ENCODE results near the gene C19orf47. TPM values are rescaled to one million over a fixed set of nuclear protein-coding genes. Genes with fewer than 3 reads are reported as not detected.

C19orf47 gene
- total RNA-seq, 1 donor from 2014 or later = 21.8 TPM

DNA sequence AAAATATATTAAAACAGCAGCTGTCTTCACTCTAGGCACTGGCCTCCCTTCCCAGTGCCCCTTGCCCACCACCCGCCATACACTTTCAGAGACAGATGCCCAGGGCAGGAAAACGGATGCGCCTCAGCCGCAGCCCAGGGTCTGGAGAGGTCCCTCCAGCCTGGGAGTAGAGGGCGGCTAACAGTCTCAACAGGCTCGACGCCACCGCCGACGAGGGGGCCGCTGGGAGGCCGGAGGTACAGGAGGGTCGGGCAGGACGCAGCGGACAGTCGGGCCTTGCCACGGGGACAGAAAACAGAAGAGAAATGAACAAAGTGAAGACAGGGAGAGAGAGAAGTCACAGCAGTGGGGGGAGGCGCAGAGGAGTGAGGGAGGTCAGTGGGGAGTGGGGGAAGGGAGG, 27.1 kb downstream of the C19orf47 start:
- intact Hi-C loops (cut with micrococcal nuclease) = no loop called here

- intact Hi-C loops (cut with micrococcal nuclease) = no loop called here
Observed at GRCh38 chr19:40320558-40320935, 27.6 kb downstream of the C19orf47 start.

- intact Hi-C loops (cut with micrococcal nuclease) = no loop called here
Observed at GRCh38 chr19:40317338-40317737, 30.9 kb downstream of the C19orf47 start.

- intact Hi-C loops (cut with micrococcal nuclease) = no loop called here
Observed at GRCh38 chr19:40315812-40316470, 32.3 kb downstream of the C19orf47 start.

GRCh38 chr19:40314656-40315055, 33.5 kb downstream of the C19orf47 start:
- intact Hi-C loops (cut with micrococcal nuclease) = no loop called here

DNA sequence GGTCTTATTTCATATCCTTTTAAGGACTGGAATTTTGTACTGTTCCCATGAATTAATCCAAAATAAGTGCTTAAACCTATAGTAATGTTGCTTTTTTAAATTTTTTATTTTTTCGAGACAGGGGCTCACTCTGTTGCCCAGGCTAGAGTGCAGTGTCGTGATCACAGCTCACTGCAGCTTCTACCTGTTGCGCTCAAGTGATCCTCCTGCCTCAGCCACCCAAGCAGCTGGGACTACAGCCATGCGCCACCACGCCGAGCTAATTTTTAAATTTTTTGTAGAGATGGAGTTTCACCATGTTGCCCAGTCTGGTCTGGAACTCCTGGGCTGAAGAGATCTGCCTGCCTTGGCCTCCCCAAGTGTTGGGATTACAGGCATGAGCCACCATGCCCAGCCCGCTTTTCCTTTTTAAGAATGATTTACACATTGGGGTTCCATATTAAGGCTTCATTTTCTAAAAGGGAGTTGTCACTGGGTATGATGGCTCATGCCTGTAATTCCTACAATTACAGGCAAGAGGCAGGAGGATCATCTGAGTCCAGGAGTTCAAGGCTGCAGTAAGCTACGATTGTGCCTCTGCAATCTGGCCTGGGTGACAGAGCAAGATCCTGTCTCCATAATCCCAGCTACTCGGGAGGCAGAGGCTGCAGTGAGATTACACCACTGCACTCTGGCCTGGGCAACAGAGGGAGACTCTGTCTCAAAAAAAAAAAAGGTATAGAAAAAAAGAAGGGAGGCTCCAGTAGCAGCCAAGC, 34.8 kb downstream of the C19orf47 start:
- intact Hi-C loops (cut with micrococcal nuclease) = no loop called here

- intact Hi-C loops (cut with micrococcal nuclease) = no loop called here
Observed at GRCh38 chr19:40312533-40312932, 35.7 kb downstream of the C19orf47 start.

DNA sequence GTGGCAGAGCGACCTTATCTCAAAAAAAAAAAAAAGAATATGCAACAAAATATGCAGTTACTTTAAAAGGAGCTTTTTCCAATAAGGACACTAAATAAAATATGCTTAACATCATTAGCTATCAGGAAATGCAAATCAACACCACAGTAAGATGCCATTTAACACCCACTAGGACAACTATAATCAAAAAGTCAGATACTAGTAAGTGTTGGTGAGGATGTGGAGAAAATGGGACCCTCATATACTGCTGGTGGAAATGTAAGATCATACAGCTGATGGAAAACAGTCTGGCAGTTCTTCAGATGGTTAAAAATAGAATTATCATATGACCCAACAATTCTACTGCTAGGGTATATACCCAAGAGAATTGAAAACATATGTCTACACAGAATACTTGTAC, 38.5 kb downstream of the C19orf47 start:
- intact Hi-C loops (cut with micrococcal nuclease) = no loop called here

- intact Hi-C loops (cut with micrococcal nuclease) = loop anchor here (1.0 kb wide), 8 partner anchors 99 to 329 kb away; no protein-coding TSS in a partner anchor
Observed at GRCh38 chr19:40305403-40305802, 42.8 kb downstream of the C19orf47 start.

DNA sequence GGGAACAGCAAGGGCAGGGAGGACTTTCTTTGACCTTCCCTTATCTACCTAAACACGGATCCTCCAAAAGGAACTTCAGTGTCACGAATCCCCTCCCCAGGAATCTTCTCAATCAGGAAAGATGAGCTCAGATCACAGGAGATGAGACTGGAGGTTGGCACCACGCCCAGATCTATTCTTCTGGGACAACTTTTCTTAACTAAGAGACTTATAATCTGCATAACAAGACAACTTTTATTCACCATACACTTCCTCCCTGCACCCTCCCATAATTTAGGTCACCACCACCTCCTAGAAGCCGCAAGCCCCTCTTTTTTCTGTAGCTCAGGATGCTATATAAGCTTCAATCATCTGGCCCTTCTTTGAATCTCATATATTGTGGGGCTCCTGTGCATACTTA, 43.9 kb downstream of the C19orf47 start:
- intact Hi-C loops (cut with micrococcal nuclease) = no loop called here

GRCh38 chr19:40303765-40304164, 44.4 kb downstream of the C19orf47 start:
- intact Hi-C loops (cut with micrococcal nuclease) = no loop called here

- intact Hi-C loops (cut with micrococcal nuclease) = no loop called here
Observed at GRCh38 chr19:40302224-40303011, 45.8 kb downstream of the C19orf47 start.

- intact Hi-C loops (cut with micrococcal nuclease) = no loop called here
Observed at GRCh38 chr19:40300668-40301067, 47.5 kb downstream of the C19orf47 start.

- intact Hi-C loops (cut with micrococcal nuclease) = no loop called here
Observed at GRCh38 chr19:40298026-40298425, 50.2 kb downstream of the C19orf47 start.

DNA sequence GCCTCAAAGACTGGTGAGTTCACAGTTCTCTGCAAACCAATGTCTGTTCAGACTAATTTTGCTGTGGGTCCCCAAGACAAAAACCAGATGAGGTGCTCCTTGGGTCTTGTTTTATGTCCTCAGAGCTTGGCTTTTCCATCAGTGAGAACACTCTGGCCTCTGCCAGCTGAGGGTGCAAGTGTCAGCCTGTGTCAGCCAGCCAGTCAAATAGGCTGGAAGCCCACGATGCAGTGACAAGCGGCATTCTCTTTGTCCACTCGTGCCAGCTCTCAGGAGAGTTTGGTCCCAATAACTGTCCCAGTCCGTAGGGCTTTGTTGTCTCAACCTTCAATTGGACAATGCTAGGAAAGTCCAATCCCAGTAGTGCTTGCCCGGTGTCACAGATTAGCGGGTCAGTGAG, 53.6 kb downstream of the C19orf47 start:
- intact Hi-C loops (cut with micrococcal nuclease) = no loop called here

- intact Hi-C loops (cut with micrococcal nuclease) = loop anchor here (5.0 to 10.0 kb wide), 2 partner anchors 145 to 942 kb away; partner anchors contain the start of gene SAMD4B
Observed at GRCh38 chr19:40286971-40287421, 61.2 kb downstream of the C19orf47 start.

DNA sequence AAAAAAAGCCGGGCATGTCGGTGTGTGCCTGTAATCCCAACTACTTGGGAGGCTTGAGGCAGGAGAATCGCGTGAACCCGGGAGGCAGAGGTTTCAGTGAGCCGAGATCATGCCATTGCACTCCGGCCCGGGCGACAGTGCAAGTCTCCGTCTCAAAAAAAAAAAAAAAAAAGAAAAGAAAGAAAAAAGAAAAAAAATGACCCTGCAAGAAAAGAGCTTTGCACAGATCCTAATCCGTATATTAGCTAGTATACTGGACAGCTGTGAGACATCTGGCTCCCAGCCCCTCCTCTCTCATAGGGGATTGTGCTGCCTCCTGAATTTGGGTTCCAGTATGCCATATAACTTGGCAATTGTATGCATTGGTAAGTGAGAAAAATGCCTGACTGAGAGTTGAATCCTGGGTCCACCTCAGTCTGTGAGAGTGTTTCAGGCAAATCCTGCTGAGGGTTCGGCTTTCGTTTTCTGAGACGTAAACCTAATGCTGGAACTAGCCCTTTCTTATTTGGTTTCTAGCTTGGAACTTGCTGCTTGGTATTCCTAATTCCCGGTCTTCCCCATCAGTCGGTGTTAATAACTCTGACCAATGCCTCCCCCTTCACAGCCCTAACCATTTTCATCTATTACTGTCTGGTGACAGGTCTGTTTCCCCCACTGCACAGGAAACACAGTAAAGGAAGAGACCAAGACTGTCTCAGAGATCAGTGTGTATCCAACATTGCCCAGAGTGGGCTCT, 61.8 kb downstream of the C19orf47 start:
- intact Hi-C loops (cut with micrococcal nuclease) = loop anchor here (5.0 to 10.0 kb wide), 2 partner anchors 144 to 942 kb away; partner anchors contain the start of gene SAMD4B

- intact Hi-C loops (cut with micrococcal nuclease) = loop anchor here (1.0 to 10.0 kb wide), 16 partner anchors 63 to 941 kb away; partner anchors contain the start of genes ACTMAP, BLVRB, C19orf47 and DYRK1B
Observed at GRCh38 chr19:40285353-40286234, 62.6 kb downstream of the C19orf47 start.

DNA sequence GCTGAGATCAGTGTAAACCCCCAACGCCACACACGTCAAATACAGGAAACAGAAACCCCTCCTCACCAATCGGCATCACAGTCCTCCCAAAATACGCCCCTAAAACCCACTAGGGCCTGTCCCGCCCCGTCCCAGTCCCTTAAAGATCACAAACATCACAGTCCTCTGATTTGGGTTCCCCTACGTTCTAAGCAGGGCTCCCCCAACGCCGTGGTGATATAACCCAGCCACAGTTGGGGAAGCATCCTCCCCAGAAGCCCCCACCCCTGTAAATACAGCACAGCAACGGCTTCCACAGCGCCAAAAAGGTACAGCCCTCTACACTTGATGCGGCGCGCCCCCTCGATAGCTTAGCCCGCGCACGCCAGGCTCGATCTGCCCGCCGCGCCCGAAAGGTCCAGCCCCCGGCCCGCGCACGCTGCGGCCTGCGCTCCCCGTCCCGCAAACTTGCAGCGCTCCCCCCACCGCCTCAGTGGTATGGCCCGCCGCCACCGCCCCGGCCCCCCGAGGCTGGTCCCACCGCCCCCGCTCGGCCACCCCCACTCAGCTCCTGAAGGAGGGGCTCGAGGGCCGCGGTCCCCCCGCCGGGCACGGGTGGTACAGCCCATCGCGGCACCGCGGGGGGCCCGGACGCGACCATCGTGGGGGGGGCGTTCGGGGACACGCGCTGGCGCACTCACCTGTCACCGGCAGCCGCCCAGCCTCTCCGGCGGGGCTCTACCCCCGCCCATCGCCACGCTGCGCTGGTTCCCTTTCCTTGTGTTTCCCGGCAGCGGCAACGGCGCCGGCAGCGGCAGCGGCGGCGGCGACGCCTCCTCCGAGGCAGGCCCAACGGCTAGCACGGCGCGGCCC, 63.5 kb downstream of the C19orf47 start, which contains the start of gene AKT2:
Gene AKT2 (minus strand): TSS at position 845 of the 852 bp plus-strand sequence. CDS start 20,078 bp downstream, outside the sequence.
- intact Hi-C loops (cut with micrococcal nuclease) = loop anchor here (1.0 to 10.0 kb wide), 16 partner anchors 62 to 940 kb away; partner anchors contain the start of genes ACTMAP, BLVRB, C19orf47 and DYRK1B

Measured in T-helper 1 cell treated with Interleukin-12 subunit alpha and Interleukin-12 subunit beta and Interleukin-4 antibody, amounts not matched to agents 30 ng/mL and 1 ng/mL, for 36 hours (primary cell).